T-helper 17 cell (primary cell): Measurements from ENCODE around the gene TBC1D5. TPM values are rescaled to one million over a fixed set of nuclear protein-coding genes. Genes with fewer than 3 reads are reported as not detected.
A peak's percentile ranks its signal among the peaks of the same experiment; 100 is the strongest.

Source experiments
- ATAC-seq: fragments of 150-1000 bp; cut with Tn5 transposase; 2 replicates; pipeline ENCODE4 v1.10.0; 2021; ENCODE audit warnings: mild to moderate bottlenecking, moderate library complexity
- DNase-seq, 3 donors: peaks; one replicate each; pipeline versions ENCODE4 v3.0.0 to v3.0.0-alpha.2; 2020 to 2021
- H3K9me3 ChIP-seq: one replicate; pipeline ENCODE4 v1.7.0; 2013; ENCODE audit warnings: low read length, mild to moderate bottlenecking; ENCODE audit not compliant: control insufficient read depth, poor library complexity, severe bottlenecking
- H3K27ac Mint-ChIP-seq: one replicate; pipeline ENCODE4 v1.8.0; 2022; ENCODE audit warnings: mild to moderate bottlenecking, moderate library complexity, mixed read lengths
- H3K27me3 Mint-ChIP-seq: one replicate; pipeline ENCODE4 v1.8.0; 2022; ENCODE audit warnings: mixed read lengths
- H3K36me3 Mint-ChIP-seq: one replicate; pipeline ENCODE4 v1.8.0; 2022; ENCODE audit warnings: low read depth, mixed read lengths
- H3K4me1 Mint-ChIP-seq: one replicate; pipeline ENCODE4 v1.8.0; 2022; ENCODE audit warnings: mild to moderate bottlenecking, mixed read lengths
- H3K4me3 Mint-ChIP-seq: one replicate; pipeline ENCODE4 v1.8.0; 2022; ENCODE audit warnings: mild to moderate bottlenecking, moderate library complexity, mixed read lengths
- total RNA-seq, 4 donors: library from RNA in 2 of 4; stranded (reverse) in 2 of 4; gene quantifications; one replicate each; pipeline ENCODE4 v1.2.3 and lab custom pipeline; 2022 to 2026

The TBC1D5 gene
- total RNA-seq, 2 donors from 2014 or later = 53.7 to 58.4 TPM

GRCh38 chr3:17580901-17581300 is 161.5 kb downstream of the TBC1D5 start:
- H3K36me3 Mint-ChIP-seq = peaks cover 3% of the 10 kb centered on the region
- H3K4me1 Mint-ChIP-seq = peaks cover 7% of the 10 kb centered on the region
- no peak for ATAC-seq
- no peak for DNase-seq
- no peaks in the 10 kb centered on the region for H3K27me3 Mint-ChIP-seq
- H3K27ac Mint-ChIP-seq = no peak overlapping the region
- no peaks in the 10 kb centered on the region for H3K9me3 ChIP-seq
- no peak overlapping the region for H3K4me3 Mint-ChIP-seq

DNA sequence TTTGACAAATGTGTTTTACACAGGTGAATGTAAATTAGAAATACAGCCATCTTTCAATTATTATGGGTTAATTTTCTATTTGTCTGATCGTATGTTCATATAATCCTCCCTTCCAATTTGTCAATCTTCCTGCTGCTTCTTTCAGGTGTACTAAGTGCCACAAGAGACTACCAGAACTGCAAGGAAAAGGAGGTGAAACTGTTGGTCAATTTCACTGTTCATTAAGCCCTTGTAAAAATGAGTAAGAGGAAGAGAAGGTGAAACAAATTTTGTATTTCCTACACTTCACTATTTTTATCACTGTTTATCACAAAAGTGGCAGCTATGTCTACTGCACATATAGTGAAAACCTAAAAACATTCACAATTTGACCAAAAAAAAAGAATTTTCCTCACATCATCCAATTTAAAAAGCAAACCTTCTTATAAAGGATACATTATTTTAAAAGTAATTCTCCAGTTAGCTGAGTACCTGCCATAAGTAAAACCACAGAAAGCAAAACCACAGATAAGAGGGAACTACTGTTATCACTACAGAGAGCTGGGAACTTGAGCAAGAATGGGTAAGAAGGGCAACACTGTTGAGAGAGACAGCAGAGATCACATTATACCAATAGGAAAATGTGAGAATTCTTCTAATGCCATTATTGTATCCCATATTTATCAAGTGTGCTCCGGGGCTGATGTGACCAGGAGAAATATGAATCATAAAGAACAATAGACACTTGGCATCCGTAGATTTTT is 163.0 kb downstream of the TBC1D5 start:
- Mint-ChIP-seq H3K4me1 (peaks cover 8% of the 10 kb centered on the region), H3K4me3 (no peak overlapping the region), H3K27me3 (no peaks in the 10 kb centered on the region), H3K27ac (no peak overlapping the region), H3K36me3 (peaks cover 3% of the 10 kb centered on the region)
- ATAC-seq (peak; percentile 37), DNase-seq (no peak)
- H3K9me3 ChIP-seq = no peaks in the 10 kb centered on the region

DNA sequence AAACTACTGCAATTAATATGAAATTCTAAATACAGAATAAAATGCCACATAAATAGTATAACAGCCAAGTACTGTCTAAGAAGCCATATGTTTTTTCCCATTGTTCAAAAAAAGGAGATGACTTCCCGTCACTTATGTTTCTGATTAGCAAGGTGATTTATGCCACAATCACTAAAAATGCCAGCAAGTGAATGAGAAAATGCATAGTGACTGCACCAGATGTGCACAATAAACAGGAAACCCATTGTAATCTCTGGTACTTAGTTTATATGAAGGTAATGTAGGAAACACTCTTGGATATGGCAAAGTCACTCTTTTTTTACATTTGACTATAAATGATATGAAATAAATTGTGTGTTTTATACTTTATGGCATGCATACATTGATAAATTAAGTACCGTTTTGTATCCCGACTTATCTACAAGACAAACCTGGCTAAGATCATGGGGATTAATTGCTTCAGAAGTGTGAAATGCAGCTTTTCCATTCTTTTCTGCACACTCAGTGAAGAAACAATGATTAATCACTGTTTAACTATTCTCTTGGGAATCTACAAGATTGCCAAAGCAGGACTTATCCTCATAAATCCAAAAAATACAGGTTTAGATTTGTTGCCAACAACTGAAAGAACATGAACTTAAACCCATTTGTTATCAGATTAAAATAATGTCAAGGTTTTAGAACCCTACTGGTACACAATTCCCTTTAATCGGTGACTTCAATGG is 164.5 kb downstream of the TBC1D5 start:
- H3K36me3 Mint-ChIP-seq = peaks cover 3% of the 10 kb centered on the region

DNA sequence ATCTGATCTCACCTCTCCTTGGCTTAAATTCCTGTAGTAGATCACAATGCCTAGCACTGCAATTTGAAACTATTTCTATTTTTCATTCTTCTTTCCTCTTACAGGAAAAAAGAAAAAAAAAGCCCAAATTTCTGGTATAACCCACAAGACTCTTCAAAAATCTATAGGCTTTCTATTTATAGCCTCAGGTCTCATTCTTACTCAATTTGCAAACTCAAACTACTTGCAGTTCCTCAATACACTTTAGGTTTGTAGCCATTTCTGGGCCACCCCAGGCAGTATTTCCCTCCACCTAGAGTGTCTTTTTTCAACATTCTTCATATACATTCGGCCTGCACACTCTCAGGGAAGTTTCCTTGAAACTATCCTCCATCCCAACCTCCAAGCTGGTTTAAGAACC is 169.0 kb downstream of the TBC1D5 start:
- no peak for DNase-seq
- Mint-ChIP-seq H3K27me3 (no peaks in the 10 kb centered on the region), H3K4me3 (no peak overlapping the region)

More for the DNA sequence above, 164.5 kb downstream of the TBC1D5 start:
- no peaks in the 10 kb centered on the region for H3K9me3 ChIP-seq
- Mint-ChIP-seq H3K4me1 (peaks cover 13% of the 10 kb centered on the region), H3K27ac (no peak overlapping the region), H3K27me3 (no peaks in the 10 kb centered on the region), H3K4me3 (no peak overlapping the region)
- ATAC-seq = no peak
- no peak for DNase-seq

DNA sequence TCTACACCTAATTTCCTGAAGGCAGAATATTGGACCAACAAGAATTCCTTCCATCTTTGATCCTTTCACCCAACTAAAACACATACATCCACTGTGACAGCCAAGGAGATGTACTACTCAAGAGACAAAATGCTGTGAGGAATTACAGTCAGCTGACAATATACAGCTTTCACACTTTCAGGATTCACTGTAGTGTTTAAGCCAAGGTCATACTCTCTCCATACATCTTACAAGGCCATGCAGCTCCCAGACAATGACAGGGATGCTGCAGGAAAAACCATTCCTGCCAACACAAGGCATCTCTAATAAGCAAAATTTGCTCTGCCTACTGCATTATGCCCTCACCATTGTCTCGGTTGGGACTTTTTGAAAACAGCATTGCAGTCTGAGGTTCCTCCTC is 170.7 kb downstream of the TBC1D5 start:
- Mint-ChIP-seq H3K4me1 (peaks cover 10% of the 10 kb centered on the region), H3K27ac (no peak overlapping the region), H3K36me3 (no peaks in the 10 kb centered on the region), H3K27me3 (no peaks in the 10 kb centered on the region), H3K4me3 (no peak overlapping the region)
- no peak for ATAC-seq
- H3K9me3 ChIP-seq = no peaks in the 10 kb centered on the region
- no peak for DNase-seq

More for the DNA sequence above, 169.0 kb downstream of the TBC1D5 start:
- no peak for ATAC-seq
- H3K9me3 ChIP-seq = no peaks in the 10 kb centered on the region
- Mint-ChIP-seq H3K27ac (no peak overlapping the region), H3K4me1 (peaks cover 8% of the 10 kb centered on the region), H3K36me3 (no peaks in the 10 kb centered on the region)

DNA sequence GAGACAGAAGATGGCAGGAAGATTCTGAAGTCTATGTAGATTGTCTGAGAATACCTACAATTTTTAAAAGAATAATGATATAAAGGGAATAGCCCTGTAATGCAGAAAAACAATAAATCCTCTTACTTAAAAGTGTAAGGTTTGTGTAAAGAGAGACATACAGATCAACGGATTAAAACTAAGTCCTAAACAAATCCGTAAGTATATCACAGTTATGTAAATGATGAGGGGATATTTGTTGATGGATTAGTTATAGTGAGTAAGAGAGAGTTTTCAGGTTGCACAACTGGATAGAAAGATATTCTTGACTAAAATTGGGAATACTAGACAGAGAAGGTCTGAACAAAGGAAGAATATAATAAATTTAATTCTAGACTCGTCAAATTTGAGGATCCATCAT is 179.6 kb downstream of the TBC1D5 start:
- peaks cover 6% of the 10 kb centered on the region for H3K4me1 Mint-ChIP-seq

GRCh38 chr3:17558565-17558964 is 183.9 kb downstream of the TBC1D5 start:
- DNase-seq (no peak), ATAC-seq (no peak)
- Mint-ChIP-seq H3K4me1 (peaks cover 6% of the 10 kb centered on the region), H3K36me3 (no peaks in the 10 kb centered on the region), H3K4me3 (no peak overlapping the region), H3K27me3 (no peaks in the 10 kb centered on the region), H3K27ac (no peak overlapping the region)
- no peaks in the 10 kb centered on the region for H3K9me3 ChIP-seq

More for the DNA sequence above, 179.6 kb downstream of the TBC1D5 start:
- H3K9me3 ChIP-seq = no peaks in the 10 kb centered on the region
- no peaks in the 10 kb centered on the region for H3K27me3 Mint-ChIP-seq
- ATAC-seq (no peak), DNase-seq (no peak)
- H3K36me3 Mint-ChIP-seq = no peaks in the 10 kb centered on the region
- H3K27ac Mint-ChIP-seq = no peak overlapping the region
- no peak overlapping the region for H3K4me3 Mint-ChIP-seq

DNA sequence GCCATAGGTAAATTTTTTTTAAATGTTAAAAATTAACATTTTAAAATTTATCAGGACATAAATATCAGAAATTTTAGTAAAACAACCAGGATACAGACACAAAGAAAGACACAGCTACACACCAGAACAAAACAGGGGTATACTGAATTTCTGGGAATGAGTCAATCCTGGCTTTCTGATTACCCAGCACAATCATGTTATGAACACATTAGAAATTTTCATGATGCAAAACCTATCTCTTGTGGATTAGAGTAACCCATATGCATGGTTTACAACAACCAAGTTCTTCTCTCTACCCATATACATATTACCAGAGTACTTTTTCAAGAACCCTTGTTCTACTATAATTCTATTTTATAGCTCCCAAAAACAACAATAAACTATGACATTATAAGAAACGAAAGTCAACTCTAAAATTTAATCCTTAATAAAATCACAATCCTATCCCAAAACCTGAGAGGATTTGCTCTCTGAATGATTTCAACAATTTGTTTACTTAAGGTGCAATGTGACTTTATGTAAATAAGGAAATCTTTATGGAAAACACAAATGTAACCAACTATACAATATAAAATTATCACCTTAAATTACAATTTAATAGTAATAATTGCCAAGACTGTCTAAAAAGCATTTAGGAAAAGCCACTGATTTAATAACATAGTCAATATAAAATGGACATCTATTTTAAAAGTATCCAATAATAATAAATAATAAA is 184.5 kb downstream of the TBC1D5 start:
- ATAC-seq = no peak
- Mint-ChIP-seq H3K4me3 (no peak overlapping the region), H3K4me1 (peaks cover 3% of the 10 kb centered on the region), H3K36me3 (no peaks in the 10 kb centered on the region), H3K27ac (no peak overlapping the region), H3K27me3 (no peaks in the 10 kb centered on the region)
- no peaks in the 10 kb centered on the region for H3K9me3 ChIP-seq
- no peak for DNase-seq

DNA sequence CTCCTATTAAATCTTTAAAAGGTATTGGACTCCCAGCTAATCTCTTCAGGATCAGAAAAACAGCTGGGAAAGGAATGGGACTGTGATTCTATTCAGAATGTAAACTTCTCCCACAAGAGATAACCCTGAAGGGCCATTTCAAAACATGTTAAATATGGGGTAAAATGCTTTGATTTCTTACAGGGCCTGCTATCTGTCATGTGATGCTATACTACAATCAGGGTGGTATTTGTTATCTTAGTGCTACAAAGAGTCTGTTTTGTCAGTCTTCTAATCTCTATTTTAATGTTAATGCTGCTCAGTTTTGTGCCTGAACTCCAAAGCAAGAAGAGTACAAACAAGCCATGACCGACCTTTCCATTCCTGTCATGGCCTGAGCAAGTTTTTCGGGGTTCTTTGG is 186.9 kb downstream of the TBC1D5 start:
- DNase-seq (no peak), ATAC-seq (no peak)
- Mint-ChIP-seq H3K4me1 (peaks cover 7% of the 10 kb centered on the region), H3K36me3 (no peaks in the 10 kb centered on the region), H3K4me3 (no peak overlapping the region), H3K27me3 (no peaks in the 10 kb centered on the region), H3K27ac (no peak overlapping the region)
- no peaks in the 10 kb centered on the region for H3K9me3 ChIP-seq

- Mint-ChIP-seq H3K27me3 (no peaks in the 10 kb centered on the region), H3K27ac (no peak overlapping the region), H3K36me3 (no peaks in the 10 kb centered on the region), H3K4me3 (no peak overlapping the region), H3K4me1 (peaks cover 7% of the 10 kb centered on the region)
- no peak for ATAC-seq
- no peak for DNase-seq
- no peaks in the 10 kb centered on the region for H3K9me3 ChIP-seq
Measured at GRCh38 chr3:17554078-17554477, 188.4 kb downstream of the TBC1D5 start.

GRCh38 chr3:17553080-17553479 is 189.4 kb downstream of the TBC1D5 start:
- no peaks in the 10 kb centered on the region for H3K27me3 Mint-ChIP-seq
- no peak overlapping the region for H3K27ac Mint-ChIP-seq
- ATAC-seq (no peak), DNase-seq (no peak)
- H3K9me3 ChIP-seq = no peaks in the 10 kb centered on the region
- no peaks in the 10 kb centered on the region for H3K36me3 Mint-ChIP-seq
- no peak overlapping the region for H3K4me3 Mint-ChIP-seq
- H3K4me1 Mint-ChIP-seq = peaks cover 7% of the 10 kb centered on the region

DNA sequence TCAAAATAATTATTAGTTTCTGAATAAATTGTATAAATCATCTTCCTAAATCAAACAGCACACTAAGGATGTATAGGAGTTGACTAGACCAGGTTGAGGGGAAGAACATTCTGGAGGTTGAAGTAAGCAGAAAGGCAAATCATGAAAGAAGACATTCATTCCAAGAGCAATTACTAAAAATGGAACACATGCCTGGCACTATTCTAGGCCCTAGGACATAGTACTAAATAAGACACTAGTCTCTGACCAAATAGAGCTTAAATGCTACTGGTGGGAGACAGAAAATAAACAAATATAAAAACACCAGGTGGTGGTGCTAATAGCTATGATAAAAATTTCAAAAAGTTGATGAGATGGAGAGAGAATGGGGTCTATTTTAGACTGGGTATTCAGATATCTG is 190.1 kb downstream of the TBC1D5 start:
- Mint-ChIP-seq H3K36me3 (no peaks in the 10 kb centered on the region), H3K27me3 (no peaks in the 10 kb centered on the region), H3K27ac (peak overlapping the region; percentile 37), H3K4me3 (no peak overlapping the region), H3K4me1 (peaks cover 7% of the 10 kb centered on the region)
- no peak for ATAC-seq
- no peaks in the 10 kb centered on the region for H3K9me3 ChIP-seq
- no peak for DNase-seq

DNA sequence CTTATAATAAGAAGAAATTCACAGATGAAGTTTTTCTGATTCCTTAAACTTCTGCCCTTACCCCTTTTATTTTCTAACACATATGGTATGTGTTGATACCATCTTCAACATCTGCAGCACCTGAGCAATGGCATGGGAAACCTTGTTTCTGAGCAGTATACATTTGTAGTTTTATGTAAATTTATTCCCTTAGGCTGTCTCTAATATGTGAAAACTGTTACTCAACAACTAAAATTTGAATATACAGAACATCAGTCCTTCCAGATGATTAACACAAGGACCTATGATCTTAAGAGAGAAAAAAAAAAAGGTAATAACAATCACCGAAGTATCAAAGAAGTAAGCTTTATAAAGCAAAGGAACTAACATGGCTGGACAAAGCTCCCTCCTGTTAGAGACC is 190.5 kb downstream of the TBC1D5 start:
- no peak for ATAC-seq
- peak overlapping the region; percentile 37 for H3K27ac Mint-ChIP-seq
- no peak overlapping the region for H3K4me3 Mint-ChIP-seq
- no peaks in the 10 kb centered on the region for H3K36me3 Mint-ChIP-seq
- H3K27me3 Mint-ChIP-seq = no peaks in the 10 kb centered on the region
- no peak for DNase-seq
- H3K9me3 ChIP-seq = no peaks in the 10 kb centered on the region
- peaks cover 7% of the 10 kb centered on the region for H3K4me1 Mint-ChIP-seq
